GM21360 (cell line): ENCODE measurements around the gene TBL1X.
"Not testable (repeated sequence)": the region's sequence is repeated elsewhere in the genome, so short reads cannot be mapped to it uniquely, and the experiment has no call there.

ENCODE experiments used
- ATAC-seq: cut with Tn5 transposase; IDR thresholded peaks from one replicate; pipeline ENCODE4 v1.9.1; 2021; ENCODE audit warnings: mild to moderate bottlenecking, moderate library complexity; ENCODE audit not compliant: unreplicated experiment

Gene TBL1X

DNA sequence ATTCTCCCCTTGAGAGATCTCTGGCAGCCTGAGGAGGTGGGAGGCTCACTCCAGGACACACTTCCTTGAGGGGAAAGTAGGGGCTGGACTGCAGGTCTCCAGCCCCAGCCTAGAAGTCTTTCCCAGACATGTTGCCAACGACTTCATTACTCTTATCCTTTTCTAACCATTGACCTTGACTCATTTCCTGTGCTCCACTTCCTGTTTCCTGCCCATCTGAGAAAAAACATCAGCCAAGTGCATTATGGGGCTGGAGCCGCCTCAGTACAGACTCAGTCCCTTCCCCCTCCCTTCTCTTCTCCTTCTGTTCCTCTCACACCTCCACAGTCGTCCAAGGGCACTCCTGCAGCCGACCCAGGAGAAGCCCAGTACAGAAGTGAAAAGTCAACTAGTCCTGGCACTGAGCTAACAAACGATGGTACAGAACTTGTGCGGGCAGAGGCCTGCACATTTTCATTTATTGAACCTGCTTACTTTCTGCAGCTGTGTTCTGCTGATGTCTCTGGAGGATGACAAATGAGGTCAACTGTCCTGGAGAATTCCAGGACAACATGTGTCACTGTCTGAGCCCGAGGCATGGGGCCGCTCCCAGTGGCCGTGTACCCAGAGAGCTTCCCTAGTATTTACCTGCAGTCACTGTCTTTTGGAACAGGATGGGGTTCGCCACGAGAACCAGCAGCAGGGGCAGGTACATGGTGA lies 280.7 kb downstream of the TBL1X start:
- ATAC-seq = no peak

DNA sequence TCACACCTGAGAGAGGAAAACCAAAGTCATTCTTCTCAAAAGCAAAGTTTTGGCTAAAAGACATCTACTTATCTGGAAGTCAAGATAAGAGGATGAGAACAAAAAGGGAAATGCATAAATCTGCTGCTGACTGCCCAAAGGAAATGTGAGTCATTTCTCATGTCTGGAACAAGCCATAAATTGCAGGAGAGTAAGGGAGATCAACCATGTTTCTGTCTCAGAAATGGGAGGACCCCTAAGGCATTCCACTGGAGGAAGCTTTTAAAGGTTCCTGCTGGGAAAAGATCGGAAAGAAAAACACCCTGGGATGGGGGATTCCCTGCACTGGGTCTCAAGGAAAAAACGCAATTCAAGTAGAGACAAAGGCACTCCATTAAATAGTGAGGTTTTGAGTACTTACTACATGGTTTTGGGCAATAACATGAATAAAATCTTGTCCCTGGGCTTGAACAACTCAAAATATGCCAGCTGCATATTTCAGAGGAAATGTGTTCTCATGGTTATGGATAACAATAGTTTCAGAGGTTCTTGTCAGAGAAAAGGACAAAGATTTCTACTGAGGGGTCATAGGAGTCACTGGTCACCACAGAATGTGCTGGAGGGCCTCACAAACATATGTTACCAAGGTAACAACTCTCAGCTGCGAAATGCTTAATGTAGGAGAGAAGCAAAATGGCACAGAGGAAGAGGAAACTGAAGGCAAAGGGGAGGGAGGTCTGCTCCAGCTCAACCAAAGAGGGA lies 281.5 kb downstream of the TBL1X start:
- no peak for ATAC-seq

DNA sequence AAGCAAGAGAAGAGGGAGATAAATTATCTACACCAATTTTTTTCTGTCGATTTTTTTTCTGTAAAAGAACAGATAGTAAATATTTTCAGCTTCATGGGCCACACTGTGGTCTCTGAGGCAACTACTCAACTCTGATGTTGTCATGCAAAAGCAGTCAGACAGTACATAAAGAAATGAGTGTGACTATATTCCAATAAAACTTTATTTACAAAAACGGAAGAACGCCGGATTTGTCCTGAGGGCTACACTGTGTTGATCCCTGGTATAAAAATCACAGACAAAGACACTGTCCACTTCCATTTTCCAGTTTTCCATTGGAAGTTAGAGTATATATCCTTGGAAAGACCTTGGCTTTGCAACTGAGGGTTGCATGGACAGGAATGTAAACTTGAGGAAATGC lies 282.8 kb downstream of the TBL1X start:
- ATAC-seq = no peak

DNA sequence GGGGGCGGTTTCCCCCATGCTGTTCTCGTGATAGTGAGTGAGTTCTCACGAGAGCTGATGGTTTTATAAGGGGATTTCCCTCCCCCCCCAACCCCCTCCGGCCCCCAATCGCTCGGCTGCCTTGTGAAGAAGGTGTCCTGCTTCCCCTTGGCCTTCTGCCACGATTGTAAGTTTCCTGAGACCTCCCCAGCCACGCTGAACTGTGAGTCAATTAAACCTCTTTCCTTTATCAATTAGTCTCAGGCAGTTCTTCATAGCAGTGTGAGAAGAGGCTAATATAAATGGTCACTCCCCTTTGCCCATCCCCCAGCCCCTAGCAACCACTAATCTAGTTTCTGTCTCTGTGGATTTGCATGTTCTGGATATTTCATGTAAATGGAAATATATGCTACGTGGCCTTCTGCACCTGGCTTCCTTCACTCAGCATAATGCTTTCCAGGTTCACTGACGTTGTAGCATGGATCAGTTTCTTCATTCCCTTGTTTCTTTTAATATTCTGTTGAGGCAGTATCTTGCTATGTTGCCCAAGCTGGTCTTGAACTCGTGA lies 284.4 kb downstream of the TBL1X start:
- no peak for ATAC-seq

DNA sequence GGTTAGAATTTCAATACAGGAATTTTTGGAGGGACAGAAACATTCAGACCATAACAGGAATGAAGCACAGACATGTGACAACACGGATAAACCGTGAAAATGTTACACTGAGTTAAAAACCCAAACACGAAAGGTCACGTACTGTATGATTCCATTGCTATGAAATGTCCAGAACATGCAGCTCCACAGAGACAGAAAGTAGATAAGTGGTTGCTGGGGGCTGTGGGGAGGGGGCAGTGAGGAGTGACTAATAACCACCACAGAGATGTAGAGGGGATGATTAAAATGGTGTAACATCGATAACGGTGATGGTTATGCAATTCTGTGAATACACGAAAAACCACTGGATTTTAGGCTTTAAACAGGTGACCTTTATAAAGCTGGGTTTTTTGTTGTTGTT lies 292.5 kb downstream of the TBL1X start:
- no peak for ATAC-seq

DNA sequence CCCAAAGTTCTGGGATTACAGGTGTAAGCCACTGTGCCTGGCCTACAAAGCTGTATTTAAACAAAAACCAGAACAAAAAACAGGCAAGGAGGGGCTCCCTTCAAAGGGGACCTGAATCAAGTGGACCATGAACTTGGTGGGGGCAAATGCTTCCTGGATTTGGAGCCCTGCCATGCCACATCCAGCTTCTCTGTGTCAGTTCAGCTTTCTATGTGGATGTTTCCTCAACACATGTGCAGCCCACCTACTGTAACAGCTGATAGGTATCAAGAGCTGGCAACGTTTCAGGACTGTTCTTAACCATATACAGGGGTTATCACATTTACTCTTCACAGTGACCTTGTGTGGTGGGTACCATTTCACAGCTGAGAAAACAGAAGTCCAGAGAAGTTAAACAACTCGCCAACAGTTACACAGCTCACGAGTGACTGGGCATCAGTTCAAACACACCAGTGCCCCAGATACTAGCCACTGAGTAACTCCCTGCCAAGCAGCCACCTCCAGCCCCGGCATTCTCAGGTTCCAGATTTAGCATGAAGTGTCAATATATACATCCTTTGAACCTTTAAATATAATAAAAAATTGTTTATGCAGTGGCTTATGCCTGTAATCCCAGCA lies 293.3 kb downstream of the TBL1X start:
- ATAC-seq = no peak

DNA sequence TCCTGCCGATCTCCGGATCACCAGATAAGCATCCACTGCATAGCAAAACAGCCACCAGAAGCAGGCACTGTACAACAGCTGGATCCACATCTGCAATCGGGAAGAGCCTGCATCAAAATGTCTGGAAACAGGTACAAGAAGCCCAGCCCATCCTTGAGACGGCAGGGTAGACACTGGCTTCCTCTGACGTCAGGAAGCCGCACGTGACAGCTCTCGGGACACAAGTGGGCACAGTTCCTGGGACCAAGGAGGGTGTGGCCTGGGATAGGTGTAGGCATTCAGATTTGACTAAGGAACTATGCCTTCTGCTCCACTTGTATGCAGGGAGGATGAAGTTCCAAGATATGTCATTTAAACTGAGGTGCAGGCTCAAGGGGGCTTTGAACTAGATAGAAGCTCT lies 294.5 kb downstream of the TBL1X start:
- ATAC-seq = no peak

GRCh38 chrX:9765072-9765736 lies 300.3 kb downstream of the TBL1X start:
- no peak for ATAC-seq

- no peak for ATAC-seq
These were observed 300.9 kb downstream of the TBL1X start, which contains the start of gene GPR143 for GRCh38 chrX:9765737-9766097. TSS of gene GPR143 (minus strand) at chrX:9765847. CDS start at chrX:9765817, 30 bp downstream.

- ATAC-seq = no peak
These were observed 302.5 kb downstream of the TBL1X start for GRCh38 chrX:9767375-9767774.

GRCh38 chrX:9768321-9768839 lies 303.5 kb downstream of the TBL1X start:
- ATAC-seq = not testable (repeated sequence)

DNA sequence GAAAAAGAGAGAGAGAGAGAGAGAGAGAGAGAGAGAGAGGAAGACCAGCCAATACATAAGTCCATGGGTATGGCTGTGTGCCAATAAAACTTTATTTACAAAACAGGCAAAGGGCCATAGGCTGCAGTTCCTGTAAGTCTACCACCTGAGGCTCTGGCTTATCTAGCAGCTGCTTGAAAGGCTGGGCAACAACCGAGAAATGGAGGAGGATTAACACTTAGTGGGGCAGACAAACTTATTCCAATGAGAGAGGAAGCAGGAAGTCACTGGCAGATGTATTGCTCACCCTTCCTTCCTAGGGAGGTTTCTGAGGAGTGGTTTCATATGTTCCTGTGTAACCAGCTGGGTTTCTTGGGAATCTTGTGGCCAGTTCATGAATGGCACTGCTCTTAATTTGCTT lies 305.5 kb downstream of the TBL1X start:
- no peak for ATAC-seq

DNA sequence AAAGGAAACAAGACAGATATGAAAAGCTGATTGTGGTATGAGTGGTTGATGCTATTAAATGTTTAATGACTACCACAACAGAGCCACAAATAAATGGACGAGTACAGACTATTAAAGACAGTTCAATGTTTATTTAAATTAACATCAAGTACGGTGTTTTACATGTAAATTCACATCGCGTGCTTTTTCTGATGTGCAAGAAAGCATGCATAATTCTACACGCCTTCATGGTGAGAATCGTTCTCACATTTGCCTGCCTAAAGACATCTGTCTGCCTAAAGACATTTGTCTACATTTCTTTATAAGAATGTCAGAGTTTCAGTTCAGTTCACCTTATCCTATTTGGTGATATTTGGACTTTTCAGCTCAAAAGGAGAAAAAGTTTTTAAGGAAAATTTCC lies 308.1 kb downstream of the TBL1X start:
- no peak for ATAC-seq

DNA sequence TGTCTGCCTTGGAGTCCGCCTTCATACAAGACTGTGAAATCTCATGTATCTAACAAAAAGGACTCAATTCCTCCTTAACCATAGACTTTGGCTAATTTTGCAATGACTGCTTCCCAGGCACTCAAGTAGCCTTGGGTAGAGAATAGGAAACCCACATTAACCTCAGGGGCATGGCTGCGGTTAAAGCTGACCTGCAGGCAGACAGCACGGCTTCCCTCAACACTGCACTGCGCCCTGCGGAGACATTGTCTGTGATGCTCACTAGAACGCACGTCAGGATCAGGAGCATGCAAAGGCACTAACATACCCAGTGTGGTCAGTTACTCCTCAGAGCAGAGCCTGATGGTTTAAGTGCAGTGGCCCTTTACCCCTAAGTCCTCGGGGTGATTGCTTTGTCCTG lies 311.1 kb downstream of the TBL1X start:
- no peak for ATAC-seq

GRCh38 chrX:9781941-9782340 lies 317.1 kb downstream of the TBL1X start:
- ATAC-seq = no peak

- ATAC-seq = no peak
These were observed 319.5 kb downstream of the TBL1X start for GRCh38 chrX:9784332-9784731.

DNA sequence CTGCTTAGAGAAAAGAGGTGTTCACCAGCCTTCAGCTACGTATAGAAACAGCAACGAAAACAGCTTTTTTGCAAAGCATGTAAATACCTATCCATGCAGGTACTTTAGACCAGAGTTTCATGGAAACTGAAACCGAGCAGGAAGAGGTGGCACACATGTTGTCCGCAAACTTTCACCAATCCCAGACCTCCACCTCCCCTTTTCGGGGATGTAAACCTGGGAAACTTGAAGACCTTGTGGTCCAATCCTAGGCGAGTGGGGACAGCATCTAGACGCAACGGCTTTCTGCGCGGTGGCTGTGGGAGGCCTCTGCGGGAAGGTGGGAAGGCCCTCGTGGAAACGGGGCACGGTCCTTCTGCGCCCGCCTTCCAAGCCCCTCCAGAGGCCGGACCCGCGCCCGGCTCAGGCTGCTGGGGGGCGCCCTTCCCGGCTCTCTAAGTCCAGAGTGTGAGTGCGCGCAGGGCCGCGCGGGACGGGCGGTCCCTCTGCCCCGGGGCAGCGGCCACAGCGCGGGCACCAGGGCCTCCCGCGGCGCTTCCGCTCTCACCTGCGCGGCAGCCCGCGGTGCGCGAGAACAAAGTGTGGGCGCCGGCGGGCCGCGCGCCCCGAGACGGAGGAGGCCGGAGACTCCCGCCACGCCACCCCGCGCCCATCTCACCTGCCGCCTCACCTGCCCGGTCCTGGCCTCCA lies 320.5 kb downstream of the TBL1X start:
- no peak for ATAC-seq

DNA sequence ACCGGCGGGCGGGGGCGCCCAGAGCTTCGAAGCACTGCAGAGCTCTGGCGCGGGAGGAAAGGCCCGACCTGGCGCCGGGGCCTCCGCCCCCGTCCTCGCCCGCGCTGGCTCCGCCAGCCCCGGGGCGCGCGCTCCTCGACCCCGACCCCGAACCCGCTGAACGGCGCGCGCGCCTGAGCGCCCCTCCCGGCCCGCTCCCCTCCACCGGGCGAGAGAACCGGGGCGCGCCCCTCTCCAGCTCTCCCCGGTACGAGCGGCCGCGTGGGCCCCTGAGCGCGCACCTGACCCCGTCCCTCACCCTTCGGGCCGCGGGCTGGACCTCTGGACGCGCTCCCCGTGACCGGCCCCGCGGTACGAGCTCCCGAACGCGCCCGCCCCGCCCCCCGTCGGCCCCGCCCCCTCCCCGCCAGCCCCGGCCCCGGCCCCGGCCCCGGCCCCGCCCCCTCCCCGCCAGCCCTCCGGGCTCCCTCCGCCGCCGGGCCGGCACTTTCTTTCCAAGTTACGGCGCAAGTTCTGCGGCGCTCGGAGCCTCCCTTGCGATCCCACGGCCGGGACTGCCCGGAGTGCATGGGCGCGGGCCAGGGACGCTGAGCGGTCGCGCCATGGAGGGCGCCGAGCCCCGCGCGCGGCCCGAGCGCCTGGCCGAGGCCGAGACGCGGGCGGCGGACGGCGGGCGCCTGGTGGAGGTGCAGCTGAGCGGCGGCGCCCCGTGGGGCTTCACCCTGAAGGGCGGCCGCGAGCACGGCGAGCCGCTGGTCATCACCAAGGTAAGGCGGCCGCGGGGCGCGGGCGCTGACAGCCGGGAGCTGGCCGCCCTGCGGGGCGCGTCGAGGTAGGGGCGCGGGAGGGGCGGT lies 321.3 kb downstream of the TBL1X start, which contains the start of gene SHROOM2:
Gene SHROOM2 (plus strand): TSS at position 486 of the 854 bp plus-strand sequence. CDS start 117 bp downstream, at position 603.
- no peak for ATAC-seq
